DND-41 (cell line): Measurements from ENCODE around the gene SNX13.

Experiments used
- CTCF ChIP-seq: IDR thresholded peaks from 2 replicates; pipeline ENCODE4 v1.5.1; 2012; ENCODE audit warnings: borderline replicate concordance, low read length, moderate library complexity, mild to moderate bottlenecking; ENCODE audit not compliant: poor library complexity, severe bottlenecking; ENCODE audit errors: extremely low read depth
- EZH2 ChIP-seq: IDR thresholded peaks from 3 replicates; pipeline ENCODE4 v1.6.1; 2012; ENCODE audit warnings: borderline replicate concordance, low read depth, mild to moderate bottlenecking, moderate library complexity, low read length, inconsistent platforms; ENCODE audit not compliant: severe bottlenecking

DNA sequence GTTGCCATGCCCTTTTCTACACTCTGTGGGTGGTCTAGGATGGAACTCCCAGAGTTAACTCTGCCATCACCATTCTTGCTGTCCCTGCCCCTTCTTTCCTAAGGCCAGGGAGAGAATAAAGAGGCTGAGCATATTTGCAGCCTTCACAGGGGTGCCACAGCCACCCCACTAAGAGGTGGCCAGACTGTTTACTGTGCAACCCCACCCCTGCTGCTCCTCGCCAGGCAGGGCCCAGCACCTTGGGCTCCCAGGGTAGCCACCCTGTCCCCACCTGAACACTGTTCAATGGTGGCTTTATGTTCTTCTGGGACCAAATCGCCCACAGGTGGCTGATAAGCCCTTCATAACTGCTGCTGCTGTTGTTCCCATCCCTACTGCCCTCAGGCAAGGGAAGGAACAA is 198.9 kb downstream of the SNX13 start:
- TF ChIP-seq EZH2 (no peak), CTCF (no peak)
